WTC11 (cell line): ENCODE measurements around the gene GNAZ. TPM values are rescaled to one million over a fixed set of nuclear protein-coding genes. Genes with fewer than 3 reads are reported as not detected.

Experiments
- ATAC-seq: fragments of 200-7000 bp; cut with Tn5 transposase; 2 replicates; pipeline ENCODE4 v1.10.0; 2021; ENCODE audit warnings: mild to moderate bottlenecking, moderate library complexity
- Bru-seq: library from RNA; stranded (reverse); fragments of 400-500 nt; gene quantifications from one replicate; lab custom pipeline; 2021; lab: Mats Ljungman, UMichigan
- CTCF ChIA-PET: fragments of 300-600 bp; sonication (Branson Sonifier 250); formaldehyde crosslinking; loops from one replicate; lab custom pipeline; 2021; ENCODE audit warnings: antibody characterized with exemption; lab: Charles Lee
- POLR2A ChIA-PET: fragments of 350-600 bp; sonication (Branson Sonifier 250); formaldehyde crosslinking; loops from one replicate; lab custom pipeline; 2021; ENCODE audit warnings: antibody characterized with exemption; lab: Charles Lee
- DNase-seq: peaks from one replicate; pipeline ENCODE4 v3.0.0; 2021; ENCODE audit warnings: low spot score
- H3K27ac Mint-ChIP-seq: 2 replicates; pipeline ENCODE4 v1.8.0; 2021; ENCODE audit warnings: mixed read lengths
- H3K27me3 Mint-ChIP-seq: 2 replicates; pipeline ENCODE4 v1.8.0; 2021; ENCODE audit warnings: low read depth, mild to moderate bottlenecking, moderate library complexity, mixed read lengths
- H3K36me3 Mint-ChIP-seq: 2 replicates; pipeline ENCODE4 v1.8.0; 2021; ENCODE audit warnings: mixed read lengths
- H3K4me1 Mint-ChIP-seq: 2 replicates; pipeline ENCODE4 v1.8.0; 2022; ENCODE audit warnings: mixed read lengths
- H3K4me3 Mint-ChIP-seq: 2 replicates; pipeline ENCODE4 v1.8.0; 2021; ENCODE audit warnings: mild to moderate bottlenecking, moderate library complexity, mixed read lengths
- H3K9me3 Mint-ChIP-seq: 2 replicates; pipeline ENCODE4 v1.8.0; 2021; ENCODE audit warnings: mixed read lengths
- CREM ChIP-seq: sonication (generic); formaldehyde crosslinking; IDR thresholded peaks from 2 replicates; pipeline ENCODE4 v1.8.1; 2022; ENCODE audit warnings: mild to moderate bottlenecking, missing genetic modification reagents, moderate library complexity
- CTCF ChIP-seq: fragments of 200-600 bp; IDR thresholded peaks from 2 replicates; pipeline ENCODE4 v1.8.0; 2022; ENCODE audit warnings: antibody characterized with exemption
- E2F5 ChIP-seq: sonication (generic); formaldehyde crosslinking; IDR thresholded peaks from 2 replicates; pipeline ENCODE4 v1.8.1; 2022; ENCODE audit warnings: mild to moderate bottlenecking, moderate library complexity, missing genetic modification reagents
- FOXP1 ChIP-seq: sonication (generic); formaldehyde crosslinking; IDR thresholded peaks from 2 replicates; pipeline ENCODE4 v1.8.0; 2022; ENCODE audit warnings: missing genetic modification reagents, mild to moderate bottlenecking, moderate library complexity, borderline replicate concordance
- IRF2 ChIP-seq: sonication (generic); formaldehyde crosslinking; IDR thresholded peaks from 2 replicates; pipeline ENCODE4 v1.8.0; 2022; ENCODE audit warnings: low read depth, missing genetic modification reagents, borderline replicate concordance
- KAT7 ChIP-seq: sonication (generic); formaldehyde crosslinking; IDR thresholded peaks from 2 replicates; pipeline ENCODE4 v1.8.1; 2023; ENCODE audit warnings: missing genetic modification reagents, mild to moderate bottlenecking, borderline replicate concordance
- MLX ChIP-seq: sonication (generic); formaldehyde crosslinking; IDR thresholded peaks from 2 replicates; pipeline ENCODE4 v1.8.1; 2023; ENCODE audit warnings: mild to moderate bottlenecking, missing genetic modification reagents, moderate library complexity
- MXD4 ChIP-seq: fragments of 250-450 bp; sonication (Bioruptor Pico); IDR thresholded peaks from 2 replicates; pipeline ENCODE4 v1.8.0; 2021; ENCODE audit warnings: mild to moderate bottlenecking, moderate library complexity, borderline replicate concordance
- NFYB ChIP-seq: sonication (generic); formaldehyde crosslinking; conservative IDR thresholded peaks from 2 replicates; pipeline ENCODE4 v1.8.0; 2022; ENCODE audit warnings: low read depth, missing genetic modification reagents
- RORB ChIP-seq: fragments of 250-450 bp; sonication (Bioruptor Pico); IDR thresholded peaks from 2 replicates; pipeline ENCODE4 v1.9.0; 2021; ENCODE audit warnings: mild to moderate bottlenecking
- SP1 ChIP-seq: sonication (generic); formaldehyde crosslinking; conservative IDR thresholded peaks from 2 replicates; pipeline ENCODE4 v1.8.1; 2022; ENCODE audit warnings: missing genetic modification reagents
- TP53 ChIP-seq: sonication (generic); formaldehyde crosslinking; IDR thresholded peaks from 2 replicates; pipeline ENCODE4 v1.8.1; 2023; ENCODE audit warnings: mild to moderate bottlenecking, missing genetic modification reagents
- ZBTB43 ChIP-seq: sonication (generic); formaldehyde crosslinking; IDR thresholded peaks from 2 replicates; pipeline ENCODE4 v1.8.1; 2023; ENCODE audit warnings: mild to moderate bottlenecking, missing genetic modification reagents
- ZNF121 ChIP-seq: sonication (generic); formaldehyde crosslinking; IDR thresholded peaks from 2 replicates; pipeline ENCODE4 v1.8.0; 2023; ENCODE audit warnings: missing genetic modification reagents
- ZNF263 ChIP-seq: sonication (generic); formaldehyde crosslinking; IDR thresholded peaks from 2 replicates; pipeline ENCODE4 v1.8.1; 2022; ENCODE audit warnings: low read depth, mild to moderate bottlenecking, moderate library complexity, missing genetic modification reagents
- ZNF396 ChIP-seq: fragments of 250-450 bp; sonication (Bioruptor Pico); IDR thresholded peaks from 2 replicates; pipeline ENCODE4 v1.8.0; 2021; ENCODE audit warnings: mild to moderate bottlenecking, moderate library complexity, borderline replicate concordance
- ZNF425 ChIP-seq: fragments of 250-450 bp; sonication (Bioruptor Pico); conservative IDR thresholded peaks from 2 replicates; pipeline ENCODE4 v1.9.0; 2021; ENCODE audit warnings: mild to moderate bottlenecking
- ZNF671 ChIP-seq: fragments of 250-450 bp; sonication (Bioruptor Pico); IDR thresholded peaks from 2 replicates; pipeline ENCODE4 v1.8.0; 2021; ENCODE audit warnings: mild to moderate bottlenecking
- long read RNA-seq, 3 experiments: library from RNA in 1 of 3; library from capped mRNA in 1 of 3; library from polyadenylated mRNA in 1 of 3; unstranded in 2 of 3; stranded (forward) in 1 of 3; transcript quantifications; one replicate each; pipeline ENCODE4 v2.0.0, GENCODE V29; 2021
- total RNA-seq: library from RNA; stranded (reverse); gene quantifications from 3 replicates; pipeline ENCODE4 v1.2.3, GENCODE V29; 2021

The GNAZ gene
- total RNA-seq: 9.9 to 11.4 TPM (median 11.0 TPM) in 3 replicates
- Bru-seq, nascent RNA: percentile 44 among the genes with signal in this experiment
- long read RNA-seq, experiment 1, transcript GNAZ-203 (3 exons, 3,333 nt): major isoform, 50 of 63 reads
- long read RNA-seq, experiment 1, partial matches to known transcripts: 4 of 63 reads
- long read RNA-seq, experiment 1, other reads (novel, unspliced or antisense): 9 of 63 reads
- long read RNA-seq, experiment 2, transcript GNAZ-203 (3 exons, 3,333 nt): major isoform, 8 of 14 reads
- long read RNA-seq, experiment 2, partial matches to known transcripts: 2 of 14 reads
- long read RNA-seq, experiment 2, other reads (novel, unspliced or antisense): 4 of 14 reads
- long read RNA-seq, experiment 3: 0 reads

- Mint-ChIP-seq H3K27me3 (peaks cover 46% of the 10 kb centered on the region), H3K9me3 (no peaks in the 10 kb centered on the region), H3K36me3 (no peaks in the 10 kb centered on the region), H3K27ac (no peak within 1 kb of the TSS), H3K4me3 (peak within 1 kb of the TSS; percentile 84), H3K4me1 (peaks cover 17% of the 10 kb centered on the region)
- ChIA-PET POLR2A (no interaction called here), CTCF (interaction anchor here (0.6 to 3.9 kb wide), 24 partner anchors 13 to 537 kb away, joined by 3 to 36 read pairs (median 4); partner anchors contain the start of gene RSPH14)
- TF ChIP-seq ZNF425 (no peak), ZNF121 (CRISPR knock-in tag) (peak; percentile 6; the same call in 1 of the 2 replicates)
- peak; percentile 54 for ATAC-seq
- DNase-seq: peak; percentile 51
These were observed at the start of gene GNAZ for GRCh38 chr22:23070418-23071229. GNAZ (plus strand) TSS chr22:23070519; CDS start chr22:23095696, 25,177 bp downstream.

- POLR2A ChIA-PET: no interaction called here
- H3K4me3 Mint-ChIP-seq: no peak overlapping the region
- CTCF ChIA-PET: no interaction called here
- H3K27ac Mint-ChIP-seq: no peak overlapping the region
- ATAC-seq (no peak), DNase-seq (no peak)
- H3K4me1 Mint-ChIP-seq: peaks cover 8% of the 10 kb centered on the region
- peaks cover 8% of the 10 kb centered on the region for H3K9me3 Mint-ChIP-seq
- TF ChIP-seq CREM (CRISPR knock-in tag) (no peak), SP1 (CRISPR knock-in tag) (no peak), ZNF396 (CRISPR knock-in tag) (no peak), ZNF671 (no peak), CTCF (no peak), IRF2 (CRISPR knock-in tag) (no peak), ZBTB43 (CRISPR knock-in tag) (no peak), ZNF263 (CRISPR knock-in tag) (no peak), RORB (no peak), MXD4 (no peak), FOXP1 (no peak), E2F5 (CRISPR knock-in tag) (no peak), TP53 (no peak), KAT7 (no peak), MLX (CRISPR knock-in tag) (no peak), NFYB (CRISPR knock-in tag) (no peak)
- peaks cover 15% of the 10 kb centered on the region for H3K27me3 Mint-ChIP-seq
- H3K36me3 Mint-ChIP-seq: no peaks in the 10 kb centered on the region
These were observed 49.5 kb upstream of the GNAZ start for GRCh38 chr22:23020659-23021293.
